ENCODE measurements around the gene DTL.
A peak's percentile ranks its signal among the peaks of the same experiment; 100 is the strongest.

Gene DTL

DNA sequence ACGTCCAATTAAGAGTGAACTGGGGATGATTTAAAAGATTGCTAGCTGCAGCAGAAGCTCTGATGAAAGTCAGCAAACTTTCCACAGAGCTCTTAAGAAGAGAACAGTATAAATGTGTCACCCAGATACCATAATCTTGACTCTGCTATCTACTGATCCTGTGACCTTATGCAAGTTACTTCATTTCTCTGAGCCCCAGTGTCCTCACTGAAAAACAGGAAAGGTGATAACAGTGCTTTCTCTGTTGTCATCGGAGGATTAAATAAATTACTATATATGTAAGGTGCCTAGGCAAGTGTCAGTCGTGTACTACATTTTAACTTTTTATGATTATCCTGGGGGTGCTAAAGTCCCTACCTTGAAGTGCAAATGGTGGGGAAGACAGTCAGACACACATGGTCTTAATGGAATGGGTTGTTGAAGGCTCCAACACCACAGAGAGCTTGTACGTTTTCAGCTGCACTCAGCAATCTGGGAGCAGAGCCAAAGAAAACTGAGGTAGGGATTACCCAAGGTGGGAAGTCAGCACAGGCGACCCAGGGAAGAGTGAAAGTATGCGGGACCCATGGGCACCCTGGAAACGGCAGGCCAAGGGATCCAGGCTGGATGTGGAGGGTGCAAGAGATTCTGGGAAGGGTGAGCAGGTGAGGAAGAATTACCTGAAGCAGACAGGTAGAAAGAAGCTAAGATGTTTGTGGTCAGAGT, 82.8 kb downstream of the DTL start:
- 84% methylated on average over 7 of the region's 7 CpGs for WGBS
- no peak overlapping the region for H3K4ac ChIP-seq (ENCODE audit: low read depth in 1 of 2, low read length in 2 of 2)
- H2AFZ ChIP-seq (ENCODE audit: low read depth, low read length) = no peak overlapping the region
- no peak overlapping the region for H3K18ac ChIP-seq (ENCODE audit: low read depth in 1 of 2, low read length in 2 of 2)
- no peak overlapping the region for H2BK5ac ChIP-seq (ENCODE audit: low read depth, low read length, poor library complexity, severe bottlenecking)
- no peak overlapping the region for H2BK15ac ChIP-seq (ENCODE audit: low read depth, poor library complexity, severe bottlenecking)
- no peak overlapping the region for H3K14ac ChIP-seq (ENCODE audit: low read length in 2 of 2)
- no peaks in the 10 kb centered on the region for H3K9me3 ChIP-seq (ENCODE audit: control insufficient read depth, low read length)
- no peak overlapping the region for H2BK12ac ChIP-seq (ENCODE audit: low read length in 2 of 2)
- no peak overlapping the region for H2BK120ac ChIP-seq (ENCODE audit: low read depth, low read length)
- H3K27ac ChIP-seq (ENCODE audit: low read length, poor library complexity, severe bottlenecking) = no peak overlapping the region
- no peak for DNase-seq
- H4K8ac ChIP-seq (ENCODE audit: low read length) = no peak overlapping the region
- H3K4me3 ChIP-seq (ENCODE audit: insufficient read depth in 1 of 2, low read depth in 1 of 2, low read length in 2 of 2) = no peak overlapping the region
- H3K27me3 ChIP-seq (ENCODE audit: control insufficient read depth in 1 of 2, insufficient read depth in 1 of 2, low read length in 2 of 2) = no peaks in the 10 kb centered on the region
- no peaks in the 10 kb centered on the region for H3K79me1 ChIP-seq (replicated peaks; ENCODE audit: low read length, poor library complexity, severe bottlenecking)
- H3K36me3 ChIP-seq (ENCODE audit: control insufficient read depth in 1 of 2, insufficient read depth in 2 of 2, low read depth in 1 of 2, low read length in 2 of 2) = no peaks in the 10 kb centered on the region
- no peak overlapping the region for H3K9ac ChIP-seq (ENCODE audit: low read length)
- peak overlapping the region; percentile 14 for H3K4me2 ChIP-seq (ENCODE audit: low read length, poor library complexity, severe bottlenecking)
- H3K23ac ChIP-seq (ENCODE audit: low read length in 2 of 2) = no peak overlapping the region
- no peak overlapping the region for H2AK5ac ChIP-seq (ENCODE audit: low read length, severe bottlenecking)
- peaks cover 8% of the 10 kb centered on the region for H3K4me1 ChIP-seq (ENCODE audit: control insufficient read depth, insufficient read depth, low read depth, low read length)
- no peak overlapping the region for H4K91ac ChIP-seq (ENCODE audit: low read length)

DNA sequence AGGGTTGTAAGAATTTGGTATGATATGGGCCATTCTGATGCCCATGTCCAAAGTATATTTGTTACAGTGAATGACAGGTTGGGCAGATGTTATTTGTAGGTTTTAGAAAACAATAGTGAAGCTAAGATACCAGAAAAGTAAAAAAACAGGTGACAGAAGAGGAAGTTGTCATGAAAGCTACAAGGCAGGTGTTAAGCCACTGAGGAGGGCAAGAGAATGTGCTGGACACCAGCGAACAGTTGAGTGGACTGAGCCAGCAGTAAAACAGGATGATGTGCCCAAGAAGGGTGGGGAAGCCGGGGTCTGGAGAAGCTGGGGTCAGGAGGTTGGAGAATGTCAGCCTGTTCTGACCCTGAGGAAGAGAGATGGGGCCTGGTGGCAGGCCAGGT, 83.3 kb downstream of the DTL start:
- no peaks in the 10 kb centered on the region for H3K9me3 ChIP-seq (ENCODE audit: control insufficient read depth, low read length)
- no peak overlapping the region for H2BK5ac ChIP-seq (ENCODE audit: low read depth, low read length, poor library complexity, severe bottlenecking)
- DNase-seq = no peak
- no peak overlapping the region for H4K8ac ChIP-seq (ENCODE audit: low read length)
- H3K23ac ChIP-seq (ENCODE audit: low read length in 2 of 2) = no peak overlapping the region
- H3K4ac ChIP-seq (ENCODE audit: low read depth in 1 of 2, low read length in 2 of 2) = no peak overlapping the region
- no peak overlapping the region for H2BK15ac ChIP-seq (ENCODE audit: low read depth, poor library complexity, severe bottlenecking)
- peak overlapping the region; percentile 30 for H2AK5ac ChIP-seq (ENCODE audit: low read length, severe bottlenecking)
- no peak overlapping the region for H2BK12ac ChIP-seq (ENCODE audit: low read length in 2 of 2)
- H3K4me3 ChIP-seq (ENCODE audit: insufficient read depth in 1 of 2, low read depth in 1 of 2, low read length in 2 of 2) = no peak overlapping the region
- no peak overlapping the region for H3K9ac ChIP-seq (ENCODE audit: low read length)
- no peak overlapping the region for H4K91ac ChIP-seq (ENCODE audit: low read length)
- no peak overlapping the region for H3K4me2 ChIP-seq (ENCODE audit: low read length, poor library complexity, severe bottlenecking)
- peaks cover 8% of the 10 kb centered on the region for H3K4me1 ChIP-seq (ENCODE audit: control insufficient read depth, insufficient read depth, low read depth, low read length)
- H3K36me3 ChIP-seq (ENCODE audit: control insufficient read depth in 1 of 2, insufficient read depth in 2 of 2, low read depth in 1 of 2, low read length in 2 of 2) = no peaks in the 10 kb centered on the region
- H3K27me3 ChIP-seq (ENCODE audit: control insufficient read depth in 1 of 2, insufficient read depth in 1 of 2, low read length in 2 of 2) = no peaks in the 10 kb centered on the region
- no peaks in the 10 kb centered on the region for H3K79me1 ChIP-seq (replicated peaks; ENCODE audit: low read length, poor library complexity, severe bottlenecking)
- H2AFZ ChIP-seq (ENCODE audit: low read depth, low read length) = no peak overlapping the region
- 89% methylated on average over 2 of the region's 2 CpGs for WGBS
- H3K27ac ChIP-seq (ENCODE audit: low read length, poor library complexity, severe bottlenecking) = no peak overlapping the region
- H3K18ac ChIP-seq (ENCODE audit: low read depth in 1 of 2, low read length in 2 of 2) = no peak overlapping the region
- H3K14ac ChIP-seq (ENCODE audit: low read length in 2 of 2) = peak overlapping the region in 1 of 2 experiments; percentile 28
- H2BK120ac ChIP-seq (ENCODE audit: low read depth, low read length) = no peak overlapping the region

GRCh38 chr1:212119397-212119837, 83.9 kb downstream of the DTL start:
- peak overlapping the region; percentile 30 for H2AK5ac ChIP-seq (ENCODE audit: low read length, severe bottlenecking)
- no peaks in the 10 kb centered on the region for H3K9me3 ChIP-seq (ENCODE audit: control insufficient read depth, low read length)
- no peak overlapping the region for H3K18ac ChIP-seq (ENCODE audit: low read depth in 1 of 2, low read length in 2 of 2)
- H3K9ac ChIP-seq (ENCODE audit: low read length) = no peak overlapping the region
- H3K4ac ChIP-seq (ENCODE audit: low read depth in 1 of 2, low read length in 2 of 2) = no peak overlapping the region
- no peaks in the 10 kb centered on the region for H3K79me1 ChIP-seq (replicated peaks; ENCODE audit: low read length, poor library complexity, severe bottlenecking)
- no peak overlapping the region for H2BK5ac ChIP-seq (ENCODE audit: low read depth, low read length, poor library complexity, severe bottlenecking)
- H2BK120ac ChIP-seq (ENCODE audit: low read depth, low read length) = no peak overlapping the region
- no peak overlapping the region for H2BK12ac ChIP-seq (ENCODE audit: low read length in 2 of 2)
- no peak for DNase-seq
- 95% methylated on average over 5 of the region's 5 CpGs for WGBS
- H3K4me2 ChIP-seq (ENCODE audit: low read length, poor library complexity, severe bottlenecking) = no peak overlapping the region
- H3K4me1 ChIP-seq (ENCODE audit: control insufficient read depth, insufficient read depth, low read depth, low read length) = peaks cover 8% of the 10 kb centered on the region
- no peaks in the 10 kb centered on the region for H3K27me3 ChIP-seq (ENCODE audit: control insufficient read depth in 1 of 2, insufficient read depth in 1 of 2, low read length in 2 of 2)
- H3K23ac ChIP-seq (ENCODE audit: low read length in 2 of 2) = no peak overlapping the region
- H2BK15ac ChIP-seq (ENCODE audit: low read depth, poor library complexity, severe bottlenecking) = no peak overlapping the region
- no peak overlapping the region for H3K27ac ChIP-seq (ENCODE audit: low read length, poor library complexity, severe bottlenecking)
- H3K14ac ChIP-seq (ENCODE audit: low read length in 2 of 2) = no peak overlapping the region
- no peak overlapping the region for H2AFZ ChIP-seq (ENCODE audit: low read depth, low read length)
- no peak overlapping the region for H4K91ac ChIP-seq (ENCODE audit: low read length)
- no peaks in the 10 kb centered on the region for H3K36me3 ChIP-seq (ENCODE audit: control insufficient read depth in 1 of 2, insufficient read depth in 2 of 2, low read depth in 1 of 2, low read length in 2 of 2)
- no peak overlapping the region for H4K8ac ChIP-seq (ENCODE audit: low read length)
- no peak overlapping the region for H3K4me3 ChIP-seq (ENCODE audit: insufficient read depth in 1 of 2, low read depth in 1 of 2, low read length in 2 of 2)

DNA sequence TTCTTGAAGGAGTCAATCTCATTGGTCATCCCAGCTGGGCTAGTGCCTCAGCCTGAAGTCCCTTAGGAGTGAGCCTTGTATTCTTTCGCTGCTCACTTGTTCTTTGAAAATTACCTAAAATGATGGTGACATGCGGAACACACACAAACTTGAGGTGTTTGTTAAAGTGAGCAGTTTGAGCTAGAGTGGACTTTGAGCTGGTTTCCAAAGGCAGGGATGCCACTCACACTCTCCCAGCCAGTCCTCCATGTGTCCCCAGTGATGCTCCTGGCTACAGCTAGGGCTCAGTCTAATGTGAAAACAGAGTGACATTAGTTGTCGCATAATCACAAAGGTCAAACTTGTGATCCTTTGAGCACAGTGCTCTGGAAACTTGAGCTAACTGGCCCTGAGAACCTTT, 84.3 kb downstream of the DTL start:
- no peak overlapping the region for H3K27ac ChIP-seq (ENCODE audit: low read length, poor library complexity, severe bottlenecking)
- H3K9me3 ChIP-seq (ENCODE audit: control insufficient read depth, low read length) = no peaks in the 10 kb centered on the region
- no peak overlapping the region for H3K4ac ChIP-seq (ENCODE audit: low read depth in 1 of 2, low read length in 2 of 2)
- H2BK5ac ChIP-seq (ENCODE audit: low read depth, low read length, poor library complexity, severe bottlenecking) = no peak overlapping the region
- no peak overlapping the region for H2AK5ac ChIP-seq (ENCODE audit: low read length, severe bottlenecking)
- no peak overlapping the region for H2BK120ac ChIP-seq (ENCODE audit: low read depth, low read length)
- H3K9ac ChIP-seq (ENCODE audit: low read length) = no peak overlapping the region
- H2BK15ac ChIP-seq (ENCODE audit: low read depth, poor library complexity, severe bottlenecking) = no peak overlapping the region
- no peak overlapping the region for H2BK12ac ChIP-seq (ENCODE audit: low read length in 2 of 2)
- H3K4me3 ChIP-seq (ENCODE audit: insufficient read depth in 1 of 2, low read depth in 1 of 2, low read length in 2 of 2) = no peak overlapping the region
- no peak overlapping the region for H3K14ac ChIP-seq (ENCODE audit: low read length in 2 of 2)
- WGBS = 98% methylated on average over 3 of the region's 3 CpGs
- no peak overlapping the region for H4K91ac ChIP-seq (ENCODE audit: low read length)
- H3K4me2 ChIP-seq (ENCODE audit: low read length, poor library complexity, severe bottlenecking) = no peak overlapping the region
- DNase-seq = no peak
- no peaks in the 10 kb centered on the region for H3K79me1 ChIP-seq (replicated peaks; ENCODE audit: low read length, poor library complexity, severe bottlenecking)
- H3K27me3 ChIP-seq (ENCODE audit: control insufficient read depth in 1 of 2, insufficient read depth in 1 of 2, low read length in 2 of 2) = no peaks in the 10 kb centered on the region
- no peak overlapping the region for H3K18ac ChIP-seq (ENCODE audit: low read depth in 1 of 2, low read length in 2 of 2)
- no peak overlapping the region for H3K23ac ChIP-seq (ENCODE audit: low read length in 2 of 2)
- no peak overlapping the region for H4K8ac ChIP-seq (ENCODE audit: low read length)
- no peaks in the 10 kb centered on the region for H3K36me3 ChIP-seq (ENCODE audit: control insufficient read depth in 1 of 2, insufficient read depth in 2 of 2, low read depth in 1 of 2, low read length in 2 of 2)
- H3K4me1 ChIP-seq (ENCODE audit: control insufficient read depth, insufficient read depth, low read depth, low read length) = peaks cover 8% of the 10 kb centered on the region
- no peak overlapping the region for H2AFZ ChIP-seq (ENCODE audit: low read depth, low read length)

All from mesenchymal stem cell (in vitro differentiated cells and primary cell).